ENCODE measurements around the gene CYB561. TPM values are rescaled to one million over a fixed set of nuclear protein-coding genes. Genes with fewer than 3 reads are reported as not detected.

The CYB561 gene
- total RNA-seq, 4 donors from 2014 or later: 21.4 to 52.5 (median 35.0) TPM

DNA sequence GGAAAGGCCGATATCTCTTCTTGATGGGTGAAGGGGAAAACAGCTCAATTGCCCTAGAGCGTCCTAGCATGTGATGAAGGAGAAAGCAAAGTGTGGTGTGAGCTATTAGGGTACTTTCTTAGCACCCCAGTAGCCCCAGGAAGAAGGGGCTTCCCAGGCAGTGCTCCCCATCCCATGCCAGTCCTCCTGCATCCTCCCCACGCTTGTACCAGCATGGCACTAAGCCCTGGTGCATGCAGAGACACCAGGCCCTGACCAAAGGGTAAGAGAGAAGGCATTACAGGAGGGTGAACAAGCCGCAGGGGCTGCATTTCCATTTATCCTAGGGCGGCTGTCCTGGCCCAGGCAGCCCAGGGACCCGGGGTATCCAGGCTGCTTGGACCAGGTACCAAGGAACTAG is 3.1 kb downstream of the CYB561 start:
- Histone ChIP-seq H3K27me3 (no peaks in the 10 kb centered on the region), H3K4me3 (no peak overlapping the region), H3K36me3 (no peaks in the 10 kb centered on the region), H3K4me1 (peaks cover 0 to 59% (median 38%) of the 10 kb centered on the region in 4 donors), H3K9me3 (no peaks in the 10 kb centered on the region), H3K27ac (no peak overlapping the region)
- TF ChIP-seq, protein P1, sequence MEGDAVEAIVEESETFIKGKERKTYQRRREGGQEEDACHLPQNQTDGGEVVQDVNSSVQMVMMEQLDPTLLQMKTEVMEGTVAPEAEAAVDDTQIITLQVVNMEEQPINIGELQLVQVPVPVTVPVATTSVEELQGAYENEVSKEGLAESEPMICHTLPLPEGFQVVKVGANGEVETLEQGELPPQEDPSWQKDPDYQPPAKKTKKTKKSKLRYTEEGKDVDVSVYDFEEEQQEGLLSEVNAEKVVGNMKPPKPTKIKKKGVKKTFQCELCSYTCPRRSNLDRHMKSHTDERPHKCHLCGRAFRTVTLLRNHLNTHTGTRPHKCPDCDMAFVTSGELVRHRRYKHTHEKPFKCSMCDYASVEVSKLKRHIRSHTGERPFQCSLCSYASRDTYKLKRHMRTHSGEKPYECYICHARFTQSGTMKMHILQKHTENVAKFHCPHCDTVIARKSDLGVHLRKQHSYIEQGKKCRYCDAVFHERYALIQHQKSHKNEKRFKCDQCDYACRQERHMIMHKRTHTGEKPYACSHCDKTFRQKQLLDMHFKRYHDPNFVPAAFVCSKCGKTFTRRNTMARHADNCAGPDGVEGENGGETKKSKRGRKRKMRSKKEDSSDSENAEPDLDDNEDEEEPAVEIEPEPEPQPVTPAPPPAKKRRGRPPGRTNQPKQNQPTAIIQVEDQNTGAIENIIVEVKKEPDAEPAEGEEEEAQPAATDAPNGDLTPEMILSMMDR (IDR thresholded peaks at IDR 0.05): no peak
- TF ChIP-seq EP300 (IDR thresholded peaks at IDR 0.05): no peak
- TF ChIP-seq POLR2A (IDR thresholded peaks at IDR 0.05): no peak
- WGBS, 2 donors: 90 to 92% methylated on average over 6 of the region's 6 CpGs
- no peak for DNase-seq (ENCODE audit: low spot score in 2 of 2)

DNA sequence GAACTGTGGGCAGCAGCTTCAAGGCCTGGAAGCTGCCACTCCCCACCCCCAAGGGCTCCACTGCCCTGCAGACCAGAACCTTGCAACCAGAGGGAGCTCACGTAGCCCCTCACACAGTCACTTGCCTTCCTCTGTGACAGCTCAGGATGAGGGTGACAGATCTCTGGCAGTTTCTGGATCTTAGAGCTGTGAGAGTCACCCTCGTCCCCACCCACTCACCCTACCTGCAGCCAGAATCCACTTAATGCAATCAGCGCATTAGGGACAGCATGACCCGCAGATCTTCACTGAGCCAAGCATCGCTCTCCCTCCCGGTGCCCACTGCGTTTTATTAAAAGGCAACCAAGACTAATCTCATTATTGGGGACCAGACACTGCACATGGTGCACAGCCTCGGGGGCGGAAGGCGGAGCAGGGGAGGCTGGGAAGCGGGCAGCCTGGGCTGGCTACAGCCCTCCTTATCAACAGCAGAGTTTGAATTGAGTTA is 3.5 kb downstream of the CYB561 start:
- 76 to 79% methylated on average over 11 of the region's 11 CpGs for WGBS, 2 donors

DNA sequence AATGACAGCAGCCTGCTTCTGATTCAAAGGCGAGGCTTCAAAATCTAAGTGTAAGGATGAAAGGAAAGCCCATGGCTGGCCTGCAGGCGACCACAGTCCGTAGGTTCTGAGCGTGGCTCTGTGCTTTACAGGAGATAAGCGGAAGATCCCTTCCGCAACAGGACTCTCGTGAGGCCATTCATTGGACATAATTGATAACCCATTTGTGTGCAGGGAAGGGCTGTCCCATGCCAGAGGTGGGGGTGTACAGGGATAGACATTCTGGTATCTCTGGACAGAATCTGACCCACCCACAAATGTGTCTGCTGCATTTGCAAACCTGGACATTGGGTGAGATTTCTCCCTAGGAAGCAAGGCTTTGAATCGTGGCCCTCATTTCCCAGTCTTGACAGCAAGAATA is 4.0 kb downstream of the CYB561 start:
- no peak for DNase-seq (ENCODE audit: low spot score in 2 of 2)
- no peak overlapping the region for H3K4me3 ChIP-seq
- no peaks in the 10 kb centered on the region for H3K9me3 ChIP-seq
- peaks cover 0 to 59% (median 34%) of the 10 kb centered on the region in 4 donors for H3K4me1 ChIP-seq
- H3K27me3 ChIP-seq: no peaks in the 10 kb centered on the region
- H3K27ac ChIP-seq: no peak overlapping the region
- H3K36me3 ChIP-seq: no peaks in the 10 kb centered on the region
- 86 to 94% methylated on average over 8 of the region's 8 CpGs for WGBS, 2 donors
- TF ChIP-seq EP300 (IDR thresholded peaks at IDR 0.05) (no peak), POLR2A (IDR thresholded peaks at IDR 0.05) (no peak)
- TF ChIP-seq, protein P1 (IDR thresholded peaks at IDR 0.05): no peak

More for the DNA sequence above, 3.5 kb downstream of the CYB561 start:
- Histone ChIP-seq H3K4me1 (peaks cover 0 to 59% (median 37%) of the 10 kb centered on the region in 4 donors), H3K36me3 (no peaks in the 10 kb centered on the region), H3K9me3 (no peaks in the 10 kb centered on the region), H3K27me3 (no peaks in the 10 kb centered on the region), H3K27ac (no peak overlapping the region), H3K4me3 (no peak overlapping the region)
- TF ChIP-seq, protein P1 (IDR thresholded peaks at IDR 0.05): no peak
- no peak for DNase-seq (ENCODE audit: low spot score in 2 of 2)

DNA sequence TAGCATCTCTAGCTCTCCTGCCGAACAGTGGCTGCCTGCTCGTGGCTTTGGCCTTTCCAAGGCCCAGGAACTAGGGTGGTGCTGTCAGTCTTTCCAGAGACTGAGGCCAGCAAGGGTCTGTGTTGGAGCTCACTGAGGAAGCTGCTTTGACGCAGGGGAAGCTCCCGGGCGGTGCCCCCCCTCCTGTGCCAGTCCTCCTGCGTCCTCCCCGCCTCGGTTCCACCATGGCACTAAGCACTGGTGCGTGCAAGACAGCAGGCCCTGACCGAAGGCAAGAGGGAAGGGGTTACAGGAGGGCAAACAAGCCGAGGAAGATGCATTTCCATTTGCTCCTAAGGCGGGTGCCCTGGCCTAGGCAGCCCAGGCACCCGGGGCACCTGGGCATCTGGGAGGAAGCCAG is 4.5 kb downstream of the CYB561 start:
- Histone ChIP-seq H3K27me3 (no peaks in the 10 kb centered on the region), H3K4me1 (peaks cover 0 to 59% (median 32%) of the 10 kb centered on the region in 4 donors), H3K36me3 (no peaks in the 10 kb centered on the region), H3K9me3 (no peaks in the 10 kb centered on the region), H3K27ac (no peak overlapping the region), H3K4me3 (no peak overlapping the region)
- no peak for DNase-seq (ENCODE audit: low spot score in 2 of 2)
- 88 to 89% methylated on average over 13 of the region's 13 CpGs for WGBS, 2 donors
- TF ChIP-seq EP300 (IDR thresholded peaks at IDR 0.05): no peak
- TF ChIP-seq, protein P1 (IDR thresholded peaks at IDR 0.05): no peak
- TF ChIP-seq POLR2A (IDR thresholded peaks at IDR 0.05): no peak

DNA sequence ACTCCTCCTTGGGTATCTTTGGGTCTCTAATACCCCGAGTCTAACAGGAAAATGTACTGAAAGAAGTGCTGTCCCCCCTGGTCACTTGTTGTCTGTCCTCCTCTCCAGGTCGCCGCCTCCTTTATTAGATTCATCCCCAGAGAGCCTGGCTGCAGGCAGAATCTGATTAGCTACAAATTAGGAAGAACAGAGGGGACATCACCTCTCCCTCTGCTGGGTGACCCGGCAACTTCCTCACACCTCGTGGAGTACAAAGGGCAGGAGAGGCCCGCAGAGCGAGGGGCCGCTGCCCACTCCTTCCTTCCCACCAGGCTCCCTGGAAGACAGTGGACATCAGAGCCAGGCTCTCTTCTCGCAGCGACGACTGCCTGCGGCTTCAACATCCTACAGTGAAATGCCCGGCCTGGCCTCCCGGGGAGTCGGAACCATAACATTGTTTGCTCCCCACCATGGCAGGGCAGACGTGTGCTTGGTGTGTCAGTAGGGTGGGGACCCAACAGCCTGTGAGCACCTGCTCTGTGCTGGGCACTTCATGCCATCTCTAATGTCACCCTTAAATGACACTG is 5.3 kb downstream of the CYB561 start:
- Histone ChIP-seq H3K36me3 (no peaks in the 10 kb centered on the region), H3K27ac (peak overlapping the region in 3 of 4 donors; percentile 64 to 82 (median 75)), H3K4me1 (peaks cover 0 to 66% (median 31%) of the 10 kb centered on the region in 4 donors), H3K27me3 (no peaks in the 10 kb centered on the region), H3K4me3 (no peak overlapping the region), H3K9me3 (no peaks in the 10 kb centered on the region)
- no peak for DNase-seq (ENCODE audit: low spot score in 2 of 2)
- TF ChIP-seq, protein P1 (IDR thresholded peaks at IDR 0.05): no peak
- TF ChIP-seq POLR2A (IDR thresholded peaks at IDR 0.05) (no peak), EP300 (IDR thresholded peaks at IDR 0.05) (no peak)
- 74 to 78% methylated on average over 8 to 16 of the region's 16 CpGs for WGBS, 2 donors

Data from tibial nerve (tissue), 4 donors.